ENCODE measurements around the gene FRMD4A.
"Not testable (repeated sequence)": the region's sequence is repeated elsewhere in the genome, so short reads cannot be mapped to it uniquely, and the experiment has no call there.

FRMD4A gene

GRCh38 chr10:14285941-14286560 lies 44.7 kb downstream of the FRMD4A start:
- DNase-seq, result no peak

- DNase-seq, result no peak
Observed at GRCh38 chr10:14282276-14282675, 48.4 kb downstream of the FRMD4A start.

- DNase-seq, result no peak
Observed at GRCh38 chr10:14278533-14278932, 52.2 kb downstream of the FRMD4A start.

- no peak for DNase-seq
Observed at GRCh38 chr10:14276210-14276609, 54.5 kb downstream of the FRMD4A start.

GRCh38 chr10:14271621-14272020 lies 59.1 kb downstream of the FRMD4A start:
- DNase-seq, result no peak

GRCh38 chr10:14270370-14270769 lies 60.4 kb downstream of the FRMD4A start:
- DNase-seq, result no peak

GRCh38 chr10:14265709-14266108 lies 65.0 kb downstream of the FRMD4A start:
- no peak for DNase-seq

GRCh38 chr10:14262836-14263425 lies 67.8 kb downstream of the FRMD4A start:
- no peak for DNase-seq

GRCh38 chr10:14261336-14261735 lies 69.4 kb downstream of the FRMD4A start:
- no peak for DNase-seq

- no peak for DNase-seq
Observed at GRCh38 chr10:14259696-14260566, 70.8 kb downstream of the FRMD4A start.

GRCh38 chr10:14254368-14254767 lies 76.4 kb downstream of the FRMD4A start:
- no peak for DNase-seq

- no peak for DNase-seq
Observed at GRCh38 chr10:14253711-14254110, 77.0 kb downstream of the FRMD4A start.

- DNase-seq, result no peak
Observed at GRCh38 chr10:14253079-14253478, 77.6 kb downstream of the FRMD4A start.

GRCh38 chr10:14250496-14251076 lies 80.1 kb downstream of the FRMD4A start:
- no peak for DNase-seq

- no peak for DNase-seq
Observed at GRCh38 chr10:14247377-14248116, 83.2 kb downstream of the FRMD4A start.

GRCh38 chr10:14244801-14245211 lies 85.9 kb downstream of the FRMD4A start:
- no peak for DNase-seq

- no peak for DNase-seq
Observed at GRCh38 chr10:14244147-14244546, 86.6 kb downstream of the FRMD4A start.

- no peak for DNase-seq
Observed at GRCh38 chr10:14243221-14243620, 87.5 kb downstream of the FRMD4A start.

- no peak for DNase-seq
Observed at GRCh38 chr10:14241196-14241595, 89.5 kb downstream of the FRMD4A start.

GRCh38 chr10:14240253-14241189 lies 90.2 kb downstream of the FRMD4A start:
- no peak for DNase-seq

GRCh38 chr10:14238659-14239058 lies 92.1 kb downstream of the FRMD4A start:
- DNase-seq, result not testable (repeated sequence)

GRCh38 chr10:14236341-14236740 lies 94.4 kb downstream of the FRMD4A start:
- DNase-seq, result no peak

Data from activated CD8-positive, alpha-beta memory T cell treated with anti-CD3 and anti-CD28 coated beads for 24 hours (primary cell).